ENCODE data around the gene FAM163B. TPM values are rescaled to one million over a fixed set of nuclear protein-coding genes. Genes with fewer than 3 reads are reported as not detected.

Gene FAM163B
- total and polyA plus RNA-seq, 2 of the 8 experiments (the other 6 are each of a cell fraction or from before 2014, with no cell fraction given), result 0.63 to 1.0 TPM

DNA sequence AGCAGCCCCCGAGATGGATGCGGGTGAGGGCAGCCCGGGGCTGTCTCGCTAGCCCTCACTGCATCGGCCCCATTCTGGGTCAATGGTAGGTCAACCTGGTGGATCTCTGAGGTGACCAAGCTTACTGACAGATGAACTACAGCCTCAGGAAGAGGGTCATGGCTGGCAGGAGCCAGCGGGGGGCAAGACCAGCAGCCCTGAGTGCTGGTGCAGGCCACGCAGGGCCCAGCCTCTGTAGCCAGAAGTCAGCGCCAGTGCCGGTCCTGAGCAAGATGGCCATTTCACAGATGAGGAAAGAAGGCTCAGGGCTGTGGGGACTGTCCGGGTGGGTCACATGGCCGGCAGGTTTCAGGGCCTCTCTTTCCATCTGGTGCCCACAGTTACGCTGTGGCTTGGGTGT lies 21.9 kb upstream of the FAM163B start (continued):
- TF ChIP-seq EP300 (IDR thresholded peaks at IDR 0.05; ENCODE audit: borderline replicate concordance in 1 of 2, low read depth in 2 of 2, low read length in 2 of 2), result no peak
- TF ChIP-seq, protein P1, sequence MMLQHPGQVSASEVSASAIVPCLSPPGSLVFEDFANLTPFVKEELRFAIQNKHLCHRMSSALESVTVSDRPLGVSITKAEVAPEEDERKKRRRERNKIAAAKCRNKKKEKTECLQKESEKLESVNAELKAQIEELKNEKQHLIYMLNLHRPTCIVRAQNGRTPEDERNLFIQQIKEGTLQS (IDR thresholded peaks at IDR 0.05; ENCODE audit: insufficient read depth, low read depth, low read length), result no peak
- TF ChIP-seq POLR2A (IDR thresholded peaks at IDR 0.05; ENCODE audit: control extremely low read depth in 1 of 2, low read depth in 2 of 2, low read length in 2 of 2), result no peak
- no peak for TF ChIP-seq KDM1A (IDR thresholded peaks at IDR 0.05; ENCODE audit: borderline replicate concordance, low read length)
- TF ChIP-seq HDAC2 (IDR thresholded peaks at IDR 0.05; ENCODE audit: borderline replicate concordance in 1 of 2, low read depth in 2 of 2, low read length in 2 of 2), result no peak

Data from H1 (cell line).